ENCODE data around the gene CPEB2.

The CPEB2 gene

DNA sequence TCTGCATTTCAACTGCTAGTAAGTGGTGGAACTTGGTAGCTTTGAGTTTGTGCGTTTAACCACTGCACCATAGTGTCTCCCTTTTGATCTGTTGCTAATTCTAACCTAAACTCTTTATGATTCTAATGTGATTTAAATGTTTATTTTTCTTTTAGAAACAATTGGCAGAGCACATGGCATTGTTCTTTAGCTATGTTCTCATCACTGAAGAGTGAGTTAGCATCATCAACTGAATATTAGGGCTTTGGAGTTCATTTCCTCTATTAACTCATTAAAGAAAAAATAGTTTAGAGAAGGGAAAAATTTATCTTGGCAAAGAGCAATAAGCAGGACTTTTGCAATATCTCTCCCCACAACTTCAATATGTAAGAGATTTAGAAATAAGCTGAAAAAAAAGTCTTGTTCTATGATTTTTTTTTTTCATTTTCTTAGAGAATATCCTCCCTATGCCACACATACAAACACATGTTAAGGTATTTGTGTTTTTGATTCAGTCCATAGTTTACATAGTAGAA, 25.7 kb downstream of the CPEB2 start:
- in situ Hi-C loops (cut with HindIII; ENCODE audit: low pct_ligation_motif_present, low sequenced_read_pairs), result no loop called here
- H3K4me3 ChIP-seq (ENCODE audit: low read depth, low read length), result no peak overlapping the region
- TF ChIP-seq, protein P1, sequence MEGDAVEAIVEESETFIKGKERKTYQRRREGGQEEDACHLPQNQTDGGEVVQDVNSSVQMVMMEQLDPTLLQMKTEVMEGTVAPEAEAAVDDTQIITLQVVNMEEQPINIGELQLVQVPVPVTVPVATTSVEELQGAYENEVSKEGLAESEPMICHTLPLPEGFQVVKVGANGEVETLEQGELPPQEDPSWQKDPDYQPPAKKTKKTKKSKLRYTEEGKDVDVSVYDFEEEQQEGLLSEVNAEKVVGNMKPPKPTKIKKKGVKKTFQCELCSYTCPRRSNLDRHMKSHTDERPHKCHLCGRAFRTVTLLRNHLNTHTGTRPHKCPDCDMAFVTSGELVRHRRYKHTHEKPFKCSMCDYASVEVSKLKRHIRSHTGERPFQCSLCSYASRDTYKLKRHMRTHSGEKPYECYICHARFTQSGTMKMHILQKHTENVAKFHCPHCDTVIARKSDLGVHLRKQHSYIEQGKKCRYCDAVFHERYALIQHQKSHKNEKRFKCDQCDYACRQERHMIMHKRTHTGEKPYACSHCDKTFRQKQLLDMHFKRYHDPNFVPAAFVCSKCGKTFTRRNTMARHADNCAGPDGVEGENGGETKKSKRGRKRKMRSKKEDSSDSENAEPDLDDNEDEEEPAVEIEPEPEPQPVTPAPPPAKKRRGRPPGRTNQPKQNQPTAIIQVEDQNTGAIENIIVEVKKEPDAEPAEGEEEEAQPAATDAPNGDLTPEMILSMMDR (IDR thresholded peaks at IDR 0.05; ENCODE audit: low read depth, low read length, missing control alignments), result no peak
- H3K36me3 ChIP-seq (replicated peaks), result peaks cover 20% of the 10 kb centered on the region
- no peaks in the 10 kb centered on the region for H3K27me3 ChIP-seq (replicated peaks)
- no peak overlapping the region for H3K27ac ChIP-seq
- no peak for DNase-seq

DNA sequence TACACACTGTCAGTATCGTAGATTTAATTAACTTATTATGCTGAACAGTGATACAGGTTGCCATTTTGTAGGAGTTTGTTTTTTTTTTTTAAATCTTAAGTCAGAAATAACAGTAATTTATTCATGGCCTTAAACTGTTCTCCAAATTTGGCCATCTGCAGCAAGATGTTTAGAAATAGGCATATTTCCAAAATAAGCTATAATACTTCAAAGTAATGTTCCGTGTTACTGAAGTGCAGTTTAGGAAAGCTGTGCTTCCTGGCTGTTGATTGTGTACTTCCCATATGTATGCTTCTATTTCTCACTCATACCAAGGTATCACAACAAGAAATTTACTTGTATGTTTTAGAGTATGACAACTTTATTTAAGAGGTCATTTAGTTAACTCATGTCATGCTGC, 28.9 kb downstream of the CPEB2 start:
- TF ChIP-seq, protein P1 (IDR thresholded peaks at IDR 0.05; ENCODE audit: low read depth, low read length, missing control alignments), result no peak
- H3K27me3 ChIP-seq (replicated peaks), result no peaks in the 10 kb centered on the region
- in situ Hi-C loops (cut with HindIII; ENCODE audit: low pct_ligation_motif_present, low sequenced_read_pairs), result no loop called here
- peaks cover 38% of the 10 kb centered on the region for H3K36me3 ChIP-seq (replicated peaks)
- no peak overlapping the region for H3K27ac ChIP-seq
- no peak for DNase-seq
- no peak overlapping the region for H3K4me3 ChIP-seq (ENCODE audit: low read depth, low read length)

DNA sequence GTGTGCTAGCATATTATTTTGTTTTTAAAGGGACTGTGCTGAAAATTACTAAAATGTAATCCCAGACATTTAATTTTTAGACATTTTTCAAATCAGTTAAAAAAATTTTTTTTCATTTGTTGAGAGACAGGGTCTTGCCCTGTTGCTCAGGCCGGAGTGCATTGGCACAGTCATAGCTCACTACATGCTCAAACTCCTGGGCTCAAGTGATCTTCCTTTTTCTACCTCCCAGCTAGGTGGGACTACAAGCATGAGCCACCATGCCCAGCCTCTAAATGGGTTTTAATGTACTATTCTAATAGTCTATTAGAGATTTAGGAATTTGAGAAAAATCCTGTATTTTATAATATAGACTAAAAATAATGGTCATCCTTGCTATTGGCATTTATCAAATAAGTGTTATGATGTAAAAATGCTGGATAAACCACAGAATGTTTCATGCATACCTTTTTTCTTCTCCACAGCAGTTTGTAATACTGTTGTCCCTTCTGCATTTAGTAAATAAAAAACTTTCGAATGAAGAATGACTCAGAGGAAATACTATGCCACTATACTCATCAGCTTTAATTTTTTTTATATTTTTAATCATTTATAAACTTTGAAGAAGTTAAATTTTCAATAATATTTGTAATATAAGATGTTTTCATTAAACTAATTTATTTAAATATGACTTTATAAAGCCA, 29.9 kb downstream of the CPEB2 start:
- Histone ChIP-seq H3K27ac (no peak overlapping the region), H3K36me3 (replicated peaks) (peaks cover 38% of the 10 kb centered on the region), H3K27me3 (replicated peaks) (no peaks in the 10 kb centered on the region), H3K4me3 (ENCODE audit: low read depth, low read length) (no peak overlapping the region)
- no peak for DNase-seq
- TF ChIP-seq, protein P1 (IDR thresholded peaks at IDR 0.05; ENCODE audit: low read depth, low read length, missing control alignments), result no peak
- in situ Hi-C loops (cut with HindIII; ENCODE audit: low pct_ligation_motif_present, low sequenced_read_pairs), result no loop called here

DNA sequence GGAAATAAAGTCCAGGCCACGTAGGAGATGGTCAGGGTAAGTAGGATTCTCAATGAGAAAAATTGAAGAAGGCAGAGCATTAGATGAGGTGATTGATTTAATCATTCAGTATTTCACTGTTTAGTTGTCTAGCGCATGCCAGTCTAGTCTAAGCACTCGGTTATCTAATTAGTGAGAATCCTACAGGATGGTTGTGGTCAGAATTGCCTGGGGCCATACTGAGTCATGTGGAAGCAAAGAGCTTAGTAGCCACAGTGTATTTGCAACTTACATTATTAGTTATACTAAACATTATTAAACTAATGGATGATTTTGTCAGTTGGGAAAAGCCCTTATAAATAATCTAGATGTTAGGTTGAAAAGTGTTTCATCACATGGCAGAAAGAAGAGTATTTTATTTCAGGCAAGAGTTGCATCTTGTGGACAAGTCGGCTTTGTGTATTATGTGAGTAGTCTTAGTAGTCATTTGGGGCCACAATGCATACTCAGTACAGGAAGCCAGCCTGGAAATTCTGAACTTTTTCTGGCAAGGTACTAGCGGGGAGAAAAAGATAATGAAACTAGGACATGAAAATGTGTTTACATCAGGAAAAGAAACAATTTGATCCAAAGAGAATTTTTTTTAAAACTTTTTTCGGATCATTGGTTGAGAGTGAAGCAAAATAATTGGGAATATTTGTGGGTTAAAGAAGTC, 31.9 kb downstream of the CPEB2 start:
- TF ChIP-seq, protein P1 (IDR thresholded peaks at IDR 0.05; ENCODE audit: low read depth, low read length, missing control alignments), result no peak
- Histone ChIP-seq H3K4me3 (ENCODE audit: low read depth, low read length) (no peak overlapping the region), H3K27ac (peak overlapping the region; percentile 22), H3K27me3 (replicated peaks) (no peaks in the 10 kb centered on the region), H3K36me3 (replicated peaks) (peaks cover 32% of the 10 kb centered on the region)
- DNase-seq, result peak; percentile 77
- in situ Hi-C loops (cut with HindIII; ENCODE audit: low pct_ligation_motif_present, low sequenced_read_pairs), result no loop called here

DNA sequence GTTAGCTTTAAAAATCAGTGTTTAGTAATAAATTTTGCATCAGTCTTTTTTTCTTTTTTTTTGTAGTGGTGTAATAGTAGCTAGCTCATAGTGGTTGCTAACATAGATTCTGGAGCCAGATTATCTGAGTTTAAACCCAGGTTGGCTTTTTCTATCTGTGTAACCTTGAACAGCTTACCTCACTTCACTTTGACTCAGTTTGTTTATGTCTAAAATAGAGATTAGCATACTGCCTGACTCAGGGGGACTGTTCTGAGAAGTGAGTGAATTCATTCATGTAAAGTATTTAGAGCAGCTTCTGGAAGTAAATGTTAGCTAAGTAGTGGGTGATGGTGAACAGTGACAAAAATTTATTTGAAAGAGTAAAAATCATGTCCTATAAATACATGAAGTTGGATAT, 32.9 kb downstream of the CPEB2 start:
- H3K27ac ChIP-seq, result peak overlapping the region; percentile 3
- in situ Hi-C loops (cut with HindIII; ENCODE audit: low pct_ligation_motif_present, low sequenced_read_pairs), result no loop called here
- TF ChIP-seq, protein P1 (IDR thresholded peaks at IDR 0.05; ENCODE audit: low read depth, low read length, missing control alignments), result no peak
- no peaks in the 10 kb centered on the region for H3K27me3 ChIP-seq (replicated peaks)
- no peak overlapping the region for H3K4me3 ChIP-seq (ENCODE audit: low read depth, low read length)
- peak; percentile 31 for DNase-seq
- peaks cover 27% of the 10 kb centered on the region for H3K36me3 ChIP-seq (replicated peaks)
